Upper lobe of right lung (tissue), 1 donor: ENCODE results near the gene POLR1B. TPM values are rescaled to one million over a fixed set of nuclear protein-coding genes. Genes with fewer than 3 reads are reported as not detected.

Experiments used
- ATAC-seq: fragments of 200-7000 bp; cut with Tn5 transposase; one replicate; pipeline ENCODE4 v1.9.1; 2020; ENCODE audit warnings: mild to moderate bottlenecking, moderate library complexity
- DNase-seq: peaks from one replicate; pipeline ENCODE4 v3.0.0-alpha.2; 2020
- H3K27ac ChIP-seq: fragments of 200-600 bp; one replicate; pipeline ENCODE4 v1.8.0; 2022
- H3K27me3 ChIP-seq: fragments of 200-600 bp; one replicate; pipeline ENCODE4 v1.8.0; 2022; ENCODE audit warnings: mild to moderate bottlenecking
- H3K36me3 ChIP-seq: fragments of 200-600 bp; one replicate; pipeline ENCODE4 v1.8.0; 2022
- H3K4me1 ChIP-seq: fragments of 200-600 bp; one replicate; pipeline ENCODE4 v1.8.0; 2022
- H3K4me3 ChIP-seq: fragments of 200-600 bp; one replicate; pipeline ENCODE4 v1.8.0; 2022; ENCODE audit warnings: mild to moderate bottlenecking
- H3K9me3 ChIP-seq: fragments of 200-600 bp; one replicate; pipeline ENCODE4 v1.8.0; 2022
- CTCF ChIP-seq: fragments of 200-600 bp; IDR thresholded peaks from one replicate; pipeline ENCODE4 v1.8.0; 2022; ENCODE audit warnings: antibody characterized with exemption
- intact Hi-C: fragments of 100-400 bp; cut with DNase I; formaldehyde crosslinking; loops from one replicate; pipeline ENCODE4 v1.11.0; 2022
- total RNA-seq: library from RNA; stranded (reverse); fragmentation: NEBNext Ultra II Directional; extraction: Animal tissue kit (Norgen Biotek cat#: 25700); gene quantifications from one replicate; pipeline ENCODE4 v1.2.1, GENCODE V29; 2021
- donor health status: DM: no; HTN: yes; CAD: no; lungs with severe emphysema.

The POLR1B gene
- total RNA-seq, 1 donor from 2014 or later: 22.1 TPM

GRCh38 chr2:112597537-112598322, 55.5 kb downstream of the POLR1B start:
- DNase-seq: no peak
- H3K9me3 ChIP-seq: no peaks in the 10 kb centered on the region
- ATAC-seq: no peak
- no peak for TF ChIP-seq CTCF
- H3K36me3 ChIP-seq: no peaks in the 10 kb centered on the region
- peaks cover 4% of the 10 kb centered on the region for H3K4me1 ChIP-seq
- no peaks in the 10 kb centered on the region for H3K27me3 ChIP-seq
- intact Hi-C loops: no loop called here
- H3K4me3 ChIP-seq: no peak overlapping the region
- no peak overlapping the region for H3K27ac ChIP-seq

GRCh38 chr2:112600634-112601033, 58.4 kb downstream of the POLR1B start:
- Histone ChIP-seq H3K4me3 (no peak overlapping the region), H3K27ac (no peak overlapping the region), H3K9me3 (no peaks in the 10 kb centered on the region), H3K36me3 (no peaks in the 10 kb centered on the region), H3K27me3 (no peaks in the 10 kb centered on the region), H3K4me1 (peaks cover 4% of the 10 kb centered on the region)
- intact Hi-C loops: loop anchor here (5.0 kb wide), 1 partner anchor 127 kb away; no protein-coding TSS in a partner anchor
- ATAC-seq (no peak), DNase-seq (no peak)
- TF ChIP-seq CTCF: no peak

- DNase-seq: no peak
- intact Hi-C loops: loop anchor here (5.0 kb wide), 1 partner anchor 126 kb away; no protein-coding TSS in a partner anchor
- ATAC-seq: no peak
- TF ChIP-seq CTCF: no peak
- no peaks in the 10 kb centered on the region for H3K27me3 ChIP-seq
- H3K36me3 ChIP-seq: no peaks in the 10 kb centered on the region
- H3K27ac ChIP-seq: no peak overlapping the region
- H3K9me3 ChIP-seq: no peaks in the 10 kb centered on the region
- H3K4me1 ChIP-seq: peaks cover 4% of the 10 kb centered on the region
- H3K4me3 ChIP-seq: no peak overlapping the region
These were observed 59.5 kb downstream of the POLR1B start for GRCh38 chr2:112601754-112602153.

- Histone ChIP-seq H3K27ac (no peak overlapping the region), H3K4me3 (no peak overlapping the region), H3K9me3 (no peaks in the 10 kb centered on the region), H3K36me3 (no peaks in the 10 kb centered on the region), H3K27me3 (no peaks in the 10 kb centered on the region), H3K4me1 (peaks cover 4% of the 10 kb centered on the region)
- ATAC-seq: no peak
- TF ChIP-seq CTCF: no peak
- intact Hi-C loops: loop anchor here (5.0 kb wide), 1 partner anchor 124 kb away; no protein-coding TSS in a partner anchor
- no peak for DNase-seq
These were observed 60.7 kb downstream of the POLR1B start for GRCh38 chr2:112602917-112603316.

- no peaks in the 10 kb centered on the region for H3K9me3 ChIP-seq
- no peak for ATAC-seq
- peaks cover 4% of the 10 kb centered on the region for H3K4me1 ChIP-seq
- DNase-seq: no peak
- H3K27me3 ChIP-seq: no peaks in the 10 kb centered on the region
- no peaks in the 10 kb centered on the region for H3K36me3 ChIP-seq
- no peak for TF ChIP-seq CTCF
- H3K4me3 ChIP-seq: no peak overlapping the region
- no peak overlapping the region for H3K27ac ChIP-seq
- intact Hi-C loops: loop anchor here (5.0 kb wide), 1 partner anchor 124 kb away; no protein-coding TSS in a partner anchor
These were observed 61.5 kb downstream of the POLR1B start for GRCh38 chr2:112603731-112604130.
